ENCODE results near the gene SFT2D1. TPM values are rescaled to one million over a fixed set of nuclear protein-coding genes. Genes with fewer than 3 reads are reported as not detected.

The SFT2D1 gene
- total RNA-seq, 1 donor from 2014 or later = 48.9 TPM

DNA sequence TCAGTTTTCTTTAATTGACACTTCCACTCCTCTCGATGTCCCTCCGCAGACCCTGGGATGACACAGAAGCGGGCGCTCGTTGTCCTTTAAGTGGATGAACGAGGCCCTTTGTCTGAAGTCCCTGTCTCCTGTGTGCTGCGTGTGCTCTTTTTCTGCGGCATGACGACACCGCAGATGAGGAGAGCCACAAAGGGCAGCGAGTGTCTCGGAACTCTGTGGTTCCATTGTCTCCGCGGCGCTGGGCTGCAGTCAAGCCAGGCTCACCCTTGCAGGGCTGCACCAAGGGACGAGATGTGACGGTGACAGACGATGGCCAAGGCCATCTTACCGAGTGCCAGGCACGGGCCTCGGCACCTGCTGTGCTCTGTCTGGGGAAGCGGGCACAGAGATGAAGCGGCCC is 44.7 kb downstream of the SFT2D1 start:
- Histone ChIP-seq H3K27ac (no peak overlapping the region), H3K4me2 (no peak overlapping the region), H3K36me3 (no peaks in the 10 kb centered on the region), H3K4me1 (no peaks in the 10 kb centered on the region), H3K9me3 (ENCODE audit: low read depth) (no peaks in the 10 kb centered on the region), H3K27me3 (no peaks in the 10 kb centered on the region), H3K4me3 (no peak overlapping the region), H2AFZ (replicated peaks) (no peak overlapping the region), H3F3A (ENCODE audit: low read depth) (no peaks in the 10 kb centered on the region), H3K9ac (no peak overlapping the region), H3K79me2 (ENCODE audit: low read depth) (no peaks in the 10 kb centered on the region), H4K20me1 (ENCODE audit: low read depth) (no peaks in the 10 kb centered on the region)
- H3K4me3 Mint-ChIP-seq = no peak overlapping the region
- H3K4me1 Mint-ChIP-seq = peaks cover 2% of the 10 kb centered on the region
- peaks cover 12% of the 10 kb centered on the region for H3K27me3 Mint-ChIP-seq (ENCODE audit: insufficient read depth, low read depth)
- peaks cover 18% of the 10 kb centered on the region for H3K9me3 Mint-ChIP-seq
- no peak for DNase-seq (ENCODE audit: low spot score)
- H3K36me3 Mint-ChIP-seq = no peaks in the 10 kb centered on the region
- peak overlapping the region; percentile 60 for H3K27ac Mint-ChIP-seq
- TF ChIP-seq, protein P1, sequence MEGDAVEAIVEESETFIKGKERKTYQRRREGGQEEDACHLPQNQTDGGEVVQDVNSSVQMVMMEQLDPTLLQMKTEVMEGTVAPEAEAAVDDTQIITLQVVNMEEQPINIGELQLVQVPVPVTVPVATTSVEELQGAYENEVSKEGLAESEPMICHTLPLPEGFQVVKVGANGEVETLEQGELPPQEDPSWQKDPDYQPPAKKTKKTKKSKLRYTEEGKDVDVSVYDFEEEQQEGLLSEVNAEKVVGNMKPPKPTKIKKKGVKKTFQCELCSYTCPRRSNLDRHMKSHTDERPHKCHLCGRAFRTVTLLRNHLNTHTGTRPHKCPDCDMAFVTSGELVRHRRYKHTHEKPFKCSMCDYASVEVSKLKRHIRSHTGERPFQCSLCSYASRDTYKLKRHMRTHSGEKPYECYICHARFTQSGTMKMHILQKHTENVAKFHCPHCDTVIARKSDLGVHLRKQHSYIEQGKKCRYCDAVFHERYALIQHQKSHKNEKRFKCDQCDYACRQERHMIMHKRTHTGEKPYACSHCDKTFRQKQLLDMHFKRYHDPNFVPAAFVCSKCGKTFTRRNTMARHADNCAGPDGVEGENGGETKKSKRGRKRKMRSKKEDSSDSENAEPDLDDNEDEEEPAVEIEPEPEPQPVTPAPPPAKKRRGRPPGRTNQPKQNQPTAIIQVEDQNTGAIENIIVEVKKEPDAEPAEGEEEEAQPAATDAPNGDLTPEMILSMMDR (IDR thresholded peaks at IDR 0.05) = no peak
- TF ChIP-seq EZH2phosphoT487 (IDR thresholded peaks at IDR 0.05) = no peak
- no peak for TF ChIP-seq EZH2 (IDR thresholded peaks at IDR 0.05)

- no peaks in the 10 kb centered on the region for H3K27me3 ChIP-seq
- no peaks in the 10 kb centered on the region for H3K36me3 Mint-ChIP-seq
- H3K27ac Mint-ChIP-seq = no peak overlapping the region
- no peaks in the 10 kb centered on the region for H3K4me1 ChIP-seq
- no peaks in the 10 kb centered on the region for H3F3A ChIP-seq (ENCODE audit: low read depth)
- peaks cover 18% of the 10 kb centered on the region for H3K9me3 Mint-ChIP-seq
- no peak for DNase-seq (ENCODE audit: low spot score)
- H3K9ac ChIP-seq = no peak overlapping the region
- no peak overlapping the region for H3K4me3 ChIP-seq
- no peak overlapping the region for H3K4me3 Mint-ChIP-seq
- no peak overlapping the region for H2AFZ ChIP-seq (replicated peaks)
- no peaks in the 10 kb centered on the region for H3K79me2 ChIP-seq (ENCODE audit: low read depth)
- TF ChIP-seq, protein P1 (IDR thresholded peaks at IDR 0.05) = no peak
- TF ChIP-seq EZH2phosphoT487 (IDR thresholded peaks at IDR 0.05) = no peak
- TF ChIP-seq EZH2 (IDR thresholded peaks at IDR 0.05) = no peak
- H3K36me3 ChIP-seq = no peaks in the 10 kb centered on the region
- peaks cover 10% of the 10 kb centered on the region for H3K27me3 Mint-ChIP-seq (ENCODE audit: insufficient read depth, low read depth)
- H3K27ac ChIP-seq = no peak overlapping the region
- no peaks in the 10 kb centered on the region for H4K20me1 ChIP-seq (ENCODE audit: low read depth)
- H3K4me1 Mint-ChIP-seq = peaks cover 2% of the 10 kb centered on the region
- no peak overlapping the region for H3K4me2 ChIP-seq
- no peaks in the 10 kb centered on the region for H3K9me3 ChIP-seq (ENCODE audit: low read depth)
Observed at GRCh38 chr6:166296035-166296883, 46.1 kb downstream of the SFT2D1 start.

- Mint-ChIP-seq H3K4me1 (no peaks in the 10 kb centered on the region), H3K36me3 (no peaks in the 10 kb centered on the region), H3K27me3 (ENCODE audit: insufficient read depth, low read depth) (peaks cover 5% of the 10 kb centered on the region), H3K27ac (no peak overlapping the region), H3K4me3 (no peak overlapping the region), H3K9me3 (peaks cover 16% of the 10 kb centered on the region)
- no peaks in the 10 kb centered on the region for H3K9me3 ChIP-seq (ENCODE audit: low read depth)
- no peak overlapping the region for H3K9ac ChIP-seq
- H3F3A ChIP-seq (ENCODE audit: low read depth) = peaks cover 2% of the 10 kb centered on the region
- no peak overlapping the region for H3K27ac ChIP-seq
- H3K79me2 ChIP-seq (ENCODE audit: low read depth) = no peaks in the 10 kb centered on the region
- no peak overlapping the region for H3K4me2 ChIP-seq
- H3K4me3 ChIP-seq = no peak overlapping the region
- no peaks in the 10 kb centered on the region for H3K27me3 ChIP-seq
- TF ChIP-seq EZH2 (IDR thresholded peaks at IDR 0.05) (no peak), EZH2phosphoT487 (IDR thresholded peaks at IDR 0.05) (no peak)
- TF ChIP-seq, protein P1 (IDR thresholded peaks at IDR 0.05) = no peak
- H3K4me1 ChIP-seq = no peaks in the 10 kb centered on the region
- DNase-seq (ENCODE audit: low spot score) = no peak
- no peak overlapping the region for H2AFZ ChIP-seq (replicated peaks)
- no peaks in the 10 kb centered on the region for H3K36me3 ChIP-seq
- H4K20me1 ChIP-seq (ENCODE audit: low read depth) = no peaks in the 10 kb centered on the region
Observed at GRCh38 chr6:166293731-166294584, 48.4 kb downstream of the SFT2D1 start.
